NCI-H146 treated with DMSO at 0.1 percent for 48 hours (cell line): ENCODE results near the gene WDR76.
"Not testable (repeated sequence)": the region's sequence is repeated elsewhere in the genome, so short reads cannot be mapped to it uniquely, and the experiment has no call there.

ENCODE experiments used
- DNase-seq: peaks from one replicate; lab custom pipeline; 2025; ENCODE audit not compliant: unreplicated experiment; lab: John Stamatoyannopoulos, UW

WDR76 gene

DNA sequence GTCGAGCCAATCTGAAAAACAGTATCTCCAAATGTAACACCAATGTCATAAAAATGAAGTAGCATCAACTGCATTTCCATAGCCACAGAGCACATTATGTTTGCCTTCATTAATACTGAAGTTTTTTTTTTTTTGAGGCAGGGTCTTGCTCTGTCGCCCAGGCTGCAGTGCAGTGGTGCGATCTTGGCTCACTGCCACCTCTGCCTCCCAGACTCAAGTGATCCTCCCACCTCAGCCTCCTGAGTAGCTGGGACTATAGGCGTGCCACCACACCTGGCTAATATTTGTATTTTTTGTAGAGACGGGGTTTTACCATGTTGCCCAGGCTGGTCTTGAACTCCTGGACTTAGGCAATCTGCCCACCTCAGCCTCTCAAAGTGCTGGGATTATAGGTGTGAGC lies 11.7 kb upstream of the WDR76 start:
- DNase-seq, result not testable (repeated sequence)

- DNase-seq, result no peak
These were observed 5.3 kb upstream of the WDR76 start for GRCh38 chr15:43821505-43821904.

- DNase-seq, result peak; percentile 89
These were observed 2.2 kb upstream of the WDR76 start, which contains the start of gene MFAP1 for GRCh38 chr15:43824302-43825246. Gene MFAP1 (minus strand): TSS chr15:43824690. CDS start chr15:43824569, 121 bp downstream.

GRCh38 chr15:43825305-43825704 lies 1.5 kb upstream of the WDR76 start:
- DNase-seq, result not testable (repeated sequence)

GRCh38 chr15:43826029-43826507 lies 734 bp upstream of the WDR76 start:
- no peak for DNase-seq

DNA sequence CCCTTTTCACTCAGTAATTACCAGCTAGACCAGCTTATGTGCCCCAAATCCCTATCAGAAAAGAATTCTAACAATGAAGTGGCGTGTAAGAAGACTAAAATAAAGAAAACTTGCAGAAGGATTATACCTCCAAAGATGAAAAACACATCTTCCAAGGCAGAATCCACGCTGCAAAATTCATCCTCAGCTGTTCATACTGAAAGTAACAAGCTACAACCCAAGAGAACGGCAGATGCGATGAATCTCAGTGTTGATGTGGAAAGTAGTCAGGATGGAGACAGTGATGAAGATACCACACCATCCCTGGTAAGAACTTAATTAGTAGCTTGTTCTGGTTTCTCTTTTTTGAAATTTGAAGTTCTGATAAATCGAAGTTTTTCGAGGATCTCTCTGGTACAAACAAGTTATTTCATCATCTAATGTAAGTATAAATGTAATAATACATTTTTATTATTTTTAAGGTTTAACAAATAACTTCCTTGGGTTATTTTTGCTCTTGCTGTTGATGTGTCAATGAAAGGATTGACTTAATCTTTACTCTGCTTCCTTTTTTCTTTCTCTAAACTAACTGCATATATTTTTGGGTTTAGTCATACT lies 1.4 kb downstream of the WDR76 start:
- no peak for DNase-seq

- not testable (repeated sequence) for DNase-seq
These were observed 3.2 kb downstream of the WDR76 start for GRCh38 chr15:43829951-43830540.

- DNase-seq, result not testable (repeated sequence)
These were observed 4.0 kb downstream of the WDR76 start for GRCh38 chr15:43830691-43831275.

DNA sequence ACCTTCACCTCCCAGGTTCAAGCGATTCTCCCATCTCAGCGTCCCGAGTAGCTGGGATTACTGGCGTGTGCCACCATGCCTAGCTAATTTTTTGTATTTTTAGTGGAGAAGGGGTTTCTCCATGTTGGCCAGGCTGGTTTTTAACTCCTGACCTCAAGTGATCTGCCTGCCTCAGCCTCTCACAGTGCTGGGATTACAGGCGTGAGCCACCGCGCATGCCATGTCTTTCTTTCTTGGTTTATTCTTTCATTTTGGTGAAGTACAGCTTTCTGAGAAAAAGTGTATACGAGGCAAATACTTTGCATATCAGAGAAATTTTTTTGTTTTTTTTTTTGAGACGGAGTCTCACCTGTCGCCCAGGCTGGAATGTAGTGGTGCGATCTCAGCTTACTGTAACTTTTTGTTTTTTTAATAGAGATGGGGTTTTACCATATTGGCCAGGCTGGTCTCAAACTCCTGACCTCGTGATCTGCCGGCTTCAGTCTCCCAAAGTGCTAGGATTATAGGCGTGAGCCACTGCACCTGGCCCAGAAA lies 4.8 kb downstream of the WDR76 start:
- not testable (repeated sequence) for DNase-seq

- DNase-seq, result not testable (repeated sequence)
These were observed 5.7 kb downstream of the WDR76 start for GRCh38 chr15:43832485-43832884.

DNA sequence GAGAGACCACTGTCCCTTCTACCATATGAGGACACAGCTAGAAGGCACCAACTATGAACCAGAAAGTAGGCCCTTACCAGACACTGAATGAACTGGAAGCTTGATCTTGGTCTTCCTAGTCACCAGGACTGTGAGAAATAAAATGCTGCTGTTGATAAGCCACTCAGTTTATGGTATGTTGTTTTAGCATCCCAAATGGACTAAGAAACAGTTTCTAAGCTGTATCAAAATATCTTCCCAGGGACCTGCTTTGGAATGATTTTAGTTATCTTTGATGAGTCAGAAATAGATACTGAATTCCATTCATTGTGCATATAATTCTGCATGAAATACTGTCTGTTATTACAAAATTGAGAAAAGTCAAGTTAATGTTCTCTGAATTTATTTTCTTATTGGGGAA lies 18.6 kb downstream of the WDR76 start:
- no peak for DNase-seq

DNA sequence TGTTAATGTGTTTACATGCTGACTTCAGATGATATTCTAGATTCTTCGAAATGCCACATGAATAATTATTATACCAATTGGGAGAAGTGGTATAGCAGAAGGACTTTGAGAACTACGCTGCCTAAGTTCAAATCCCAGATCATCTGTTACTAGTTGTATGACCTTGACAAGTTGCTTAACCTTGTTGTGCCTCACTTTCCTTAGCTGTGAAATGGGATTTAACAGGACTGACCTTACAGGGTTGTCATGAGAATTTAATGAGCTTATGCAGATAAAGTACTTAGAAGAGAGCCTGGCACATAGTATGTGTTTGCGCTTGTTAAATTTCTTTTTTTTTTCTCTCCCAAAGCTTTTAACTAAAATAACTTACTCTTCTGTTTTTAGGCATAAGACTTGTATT lies 24.4 kb downstream of the WDR76 start:
- DNase-seq, result no peak

- DNase-seq, result no peak
These were observed 25.8 kb downstream of the WDR76 start for GRCh38 chr15:43852607-43853006.

- DNase-seq, result no peak
These were observed 28.0 kb downstream of the WDR76 start for GRCh38 chr15:43854801-43855200.

GRCh38 chr15:43859546-43859945 lies 32.7 kb downstream of the WDR76 start:
- no peak for DNase-seq

DNA sequence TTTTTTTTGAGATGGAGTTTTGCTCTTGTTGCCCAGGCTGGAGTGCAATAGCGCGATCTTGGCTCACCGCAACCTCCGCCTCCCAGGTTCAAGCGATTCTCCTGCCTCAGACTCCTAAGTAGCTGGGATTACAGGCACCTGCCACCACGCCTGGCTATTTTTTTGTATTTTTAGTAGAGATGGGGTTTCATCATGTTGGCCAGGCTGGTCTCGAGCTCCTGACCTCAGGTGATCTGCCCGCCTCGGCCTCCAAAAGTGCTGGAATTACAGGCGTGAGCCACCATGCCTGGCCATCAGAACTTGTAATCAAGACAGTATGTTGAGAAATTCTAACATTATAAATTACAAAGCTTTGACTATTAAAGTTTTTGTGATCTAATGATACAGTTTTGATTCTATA lies 39.8 kb downstream of the WDR76 start:
- DNase-seq, result not testable (repeated sequence)

DNA sequence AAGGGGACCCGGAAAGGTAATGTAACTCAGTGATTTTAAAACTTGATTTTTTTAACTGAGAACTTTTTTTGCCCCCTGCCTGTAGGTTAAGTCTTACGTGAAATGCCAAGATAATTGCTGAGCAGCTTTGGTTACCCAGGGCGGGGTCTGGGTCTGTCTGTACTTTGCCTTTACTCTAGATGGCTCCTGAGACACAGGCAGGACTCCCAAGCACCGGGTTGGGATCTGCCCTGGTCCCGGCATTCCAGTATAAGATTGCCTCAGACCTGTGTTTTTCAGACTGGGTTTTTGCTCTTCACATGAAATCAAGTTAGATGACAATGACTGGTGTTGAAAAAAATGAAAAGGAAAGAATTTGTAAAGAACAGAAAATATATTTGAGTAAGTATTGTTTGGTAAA lies 40.3 kb downstream of the WDR76 start:
- no peak for DNase-seq

DNA sequence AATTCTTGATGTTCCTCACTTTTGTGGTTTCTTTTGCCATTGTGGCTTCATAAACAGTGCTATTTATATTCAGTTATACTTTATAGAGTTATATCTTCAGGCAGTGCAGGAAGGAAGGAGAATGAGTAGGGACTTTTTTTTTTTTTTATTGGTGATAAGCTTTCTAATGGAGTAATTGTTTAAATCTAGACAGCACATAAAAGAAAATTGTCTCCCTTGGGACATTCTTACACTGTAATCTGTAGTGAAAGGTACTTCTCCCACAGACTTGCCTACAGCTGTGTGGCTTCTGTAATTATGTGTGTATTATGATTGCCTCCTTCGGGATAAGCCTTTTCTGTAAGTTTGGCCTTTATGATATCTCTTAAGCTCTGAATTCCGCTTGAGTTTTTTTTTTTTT lies 41.6 kb downstream of the WDR76 start:
- no peak for DNase-seq

GRCh38 chr15:43871835-43872234 lies 45.0 kb downstream of the WDR76 start:
- no peak for DNase-seq

DNA sequence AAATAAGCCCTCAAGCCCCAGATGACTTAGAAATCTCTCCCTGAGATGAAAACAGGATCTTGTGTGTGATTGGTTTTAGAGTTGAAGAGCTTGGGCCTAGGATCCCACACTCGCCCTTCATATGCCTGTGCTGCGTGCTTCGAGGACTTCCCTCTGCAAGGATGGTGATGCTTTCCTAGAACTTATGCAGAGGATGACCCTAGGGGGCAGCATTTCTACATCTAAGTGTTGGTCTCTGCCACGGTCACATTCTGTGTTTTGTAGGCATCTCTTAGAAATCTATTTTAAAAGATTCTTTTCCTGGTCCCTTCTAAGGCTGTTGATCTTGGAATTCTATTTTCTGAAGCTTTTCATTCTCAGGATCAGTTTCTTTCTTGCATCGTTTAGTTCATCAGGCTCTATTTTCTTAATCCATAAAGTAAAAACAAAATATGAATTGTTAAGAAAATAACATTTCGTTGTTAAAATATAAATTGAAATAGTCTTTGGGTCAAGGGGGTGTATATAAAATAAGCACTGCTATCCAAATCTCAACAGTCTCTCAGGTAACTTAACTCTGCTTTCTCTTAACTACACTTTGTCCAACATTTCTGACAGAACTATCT lies 45.7 kb downstream of the WDR76 start:
- no peak for DNase-seq

GRCh38 chr15:43873651-43874050 lies 46.8 kb downstream of the WDR76 start:
- DNase-seq, result no peak
